Measurements from ENCODE around the gene RNF222. TPM values are rescaled to one million over a fixed set of nuclear protein-coding genes. Genes with fewer than 3 reads are reported as not detected.

The RNF222 gene
- total and polyA plus RNA-seq, 2 donors: not detected

GRCh38 chr17:8426094-8426720, 28.6 kb upstream of the RNF222 start:
- Histone ChIP-seq H3K27ac (ENCODE audit: low read depth) (no peak overlapping the region), H3K4me3 (ENCODE audit: low read depth, low read length) (no peak overlapping the region), H3K4me1 (ENCODE audit: insufficient read depth) (no peaks in the 10 kb centered on the region), H3K36me3 (ENCODE audit: insufficient read depth) (no peaks in the 10 kb centered on the region)
- DNase-seq (ENCODE audit: extremely low spot score): no peak
- 78% methylated on average over 6 of the region's 6 CpGs for WGBS

GRCh38 chr17:8421571-8421970, 23.9 kb upstream of the RNF222 start:
- Histone ChIP-seq H3K27ac (ENCODE audit: low read depth) (no peak overlapping the region), H3K4me3 (ENCODE audit: low read depth, low read length) (no peak overlapping the region), H3K4me1 (ENCODE audit: insufficient read depth) (no peaks in the 10 kb centered on the region), H3K36me3 (ENCODE audit: insufficient read depth) (no peaks in the 10 kb centered on the region)
- DNase-seq (ENCODE audit: extremely low spot score): no peak
- WGBS: 64% methylated on average over 3 of the region's 3 CpGs

- 39% methylated on average over 5 of the region's 5 CpGs for WGBS
- no peak for DNase-seq (ENCODE audit: extremely low spot score)
- no peaks in the 10 kb centered on the region for H3K36me3 ChIP-seq (ENCODE audit: insufficient read depth)
Observed at GRCh38 chr17:8420041-8420934, 22.7 kb upstream of the RNF222 start.

DNA sequence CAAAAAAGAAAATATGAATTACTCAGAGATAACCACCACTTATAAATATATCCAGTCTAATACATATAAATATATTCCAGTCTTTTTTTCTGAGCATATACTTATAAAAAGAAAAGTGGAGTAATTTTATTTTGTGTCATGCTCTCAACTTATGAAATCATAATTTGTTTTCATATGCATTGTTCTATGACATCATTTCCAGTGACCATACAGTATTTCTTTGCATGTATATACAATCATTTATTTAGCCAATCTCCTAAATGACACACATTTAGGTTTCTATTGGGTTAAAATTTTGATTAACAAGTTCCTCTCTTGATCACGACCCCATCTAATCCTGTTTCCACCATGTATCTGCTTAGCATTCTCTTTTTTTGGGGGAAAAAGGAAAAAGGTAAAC, 21.7 kb upstream of the RNF222 start:
- Histone ChIP-seq H3K36me3 (ENCODE audit: insufficient read depth) (no peaks in the 10 kb centered on the region), H3K4me3 (ENCODE audit: low read depth, low read length) (no peak overlapping the region), H3K27ac (ENCODE audit: low read depth) (no peak overlapping the region), H3K4me1 (ENCODE audit: insufficient read depth) (no peaks in the 10 kb centered on the region)
- WGBS: 45% methylated on average over 1 of the region's 1 CpG
- no peak for DNase-seq (ENCODE audit: extremely low spot score)

More at GRCh38 chr17:8420041-8420934, 22.7 kb upstream of the RNF222 start:
- H3K4me1 ChIP-seq (ENCODE audit: insufficient read depth): no peaks in the 10 kb centered on the region
- no peak overlapping the region for H3K4me3 ChIP-seq (ENCODE audit: low read depth, low read length)
- H3K27ac ChIP-seq (ENCODE audit: low read depth): no peak overlapping the region

DNA sequence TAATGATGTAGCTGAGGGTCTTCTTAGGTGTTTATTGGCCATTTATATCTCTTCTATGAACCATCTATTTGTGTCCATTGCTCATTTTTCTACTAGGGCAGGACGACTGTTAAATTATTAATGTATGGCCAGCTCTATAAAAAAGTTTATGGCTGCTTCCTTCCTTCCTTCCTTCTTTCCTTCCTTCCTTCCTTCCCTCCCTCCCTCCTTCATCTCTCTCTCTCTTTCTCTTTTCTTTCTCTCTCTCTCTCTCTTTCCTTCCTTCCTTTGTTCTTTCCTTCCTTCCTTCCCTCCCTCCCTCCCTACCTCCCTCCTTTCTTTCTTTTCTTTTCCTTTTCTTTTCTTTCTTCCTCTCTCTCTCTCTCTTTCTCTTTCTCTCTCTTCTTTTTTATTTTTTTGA, 20.8 kb upstream of the RNF222 start:
- Histone ChIP-seq H3K36me3 (ENCODE audit: insufficient read depth) (no peaks in the 10 kb centered on the region), H3K4me1 (ENCODE audit: insufficient read depth) (no peaks in the 10 kb centered on the region), H3K4me3 (ENCODE audit: low read depth, low read length) (no peak overlapping the region), H3K27ac (ENCODE audit: low read depth) (no peak overlapping the region)
- no peak for DNase-seq (ENCODE audit: extremely low spot score)
- 45% methylated on average over 1 of the region's 1 CpG for WGBS

DNA sequence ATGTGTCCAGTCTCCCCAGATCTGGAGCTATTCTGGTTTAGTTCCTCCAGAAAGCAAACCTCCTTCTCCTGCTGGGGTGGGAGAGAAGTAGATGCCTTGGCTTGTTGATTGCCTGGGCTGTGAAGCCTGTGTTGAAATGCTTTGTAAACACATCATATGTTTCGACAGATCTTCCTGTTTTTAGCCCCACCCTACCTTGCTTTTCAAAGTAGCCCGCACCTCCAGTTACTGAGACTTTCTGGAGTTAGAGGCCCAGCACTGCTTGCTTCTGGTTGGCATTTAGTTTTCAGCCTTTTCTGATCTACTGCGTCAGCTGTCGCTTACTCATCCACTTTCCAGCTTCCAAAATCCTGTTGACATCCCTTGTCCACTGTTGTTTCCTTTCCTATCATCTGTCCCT, 20.2 kb upstream of the RNF222 start:
- no peaks in the 10 kb centered on the region for H3K36me3 ChIP-seq (ENCODE audit: insufficient read depth)
- H3K4me1 ChIP-seq (ENCODE audit: insufficient read depth): no peaks in the 10 kb centered on the region
- H3K4me3 ChIP-seq (ENCODE audit: low read depth, low read length): no peak overlapping the region
- no peak for DNase-seq (ENCODE audit: extremely low spot score)
- 83% methylated on average over 4 of the region's 4 CpGs for WGBS
- no peak overlapping the region for H3K27ac ChIP-seq (ENCODE audit: low read depth)

GRCh38 chr17:8413938-8414337, 16.3 kb upstream of the RNF222 start:
- DNase-seq (ENCODE audit: extremely low spot score): no peak
- no peaks in the 10 kb centered on the region for H3K4me1 ChIP-seq (ENCODE audit: insufficient read depth)

GRCh38 chr17:8413328-8413727, 15.7 kb upstream of the RNF222 start:
- no peak overlapping the region for H3K4me3 ChIP-seq (ENCODE audit: low read depth, low read length)
- H3K36me3 ChIP-seq (ENCODE audit: insufficient read depth): no peaks in the 10 kb centered on the region
- H3K27ac ChIP-seq (ENCODE audit: low read depth): no peak overlapping the region
- no peaks in the 10 kb centered on the region for H3K4me1 ChIP-seq (ENCODE audit: insufficient read depth)
- no peak for DNase-seq (ENCODE audit: extremely low spot score)
- 79% methylated on average over 4 of the region's 4 CpGs for WGBS

More at GRCh38 chr17:8413938-8414337, 16.3 kb upstream of the RNF222 start:
- Histone ChIP-seq H3K36me3 (ENCODE audit: insufficient read depth) (no peaks in the 10 kb centered on the region), H3K4me3 (ENCODE audit: low read depth, low read length) (no peak overlapping the region), H3K27ac (ENCODE audit: low read depth) (no peak overlapping the region)

DNA sequence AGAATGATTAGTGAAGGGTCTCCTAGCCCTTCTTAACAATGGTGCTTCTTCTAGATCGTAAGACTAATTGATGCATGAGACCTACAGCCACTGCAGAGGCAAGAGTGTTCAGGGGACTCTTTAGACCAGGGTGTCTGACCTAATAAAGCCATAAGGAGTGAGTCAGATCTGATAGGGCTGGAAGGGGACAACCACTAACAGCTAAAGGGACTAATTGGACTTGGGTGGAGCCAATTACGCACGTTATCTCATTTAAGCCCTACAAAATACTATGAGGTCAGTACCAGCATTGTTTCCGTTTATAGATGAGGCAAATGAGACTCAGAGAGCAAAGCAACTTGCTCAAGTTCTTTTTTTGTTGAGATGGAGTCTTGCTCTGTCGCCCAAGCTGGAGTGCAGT, 14.5 kb upstream of the RNF222 start:
- Histone ChIP-seq H3K36me3 (ENCODE audit: insufficient read depth) (no peaks in the 10 kb centered on the region), H3K27ac (ENCODE audit: low read depth) (no peak overlapping the region), H3K4me3 (ENCODE audit: low read depth, low read length) (no peak overlapping the region), H3K4me1 (ENCODE audit: insufficient read depth) (no peaks in the 10 kb centered on the region)
- WGBS: 68% methylated on average over 5 of the region's 5 CpGs
- DNase-seq (ENCODE audit: extremely low spot score): no peak

DNA sequence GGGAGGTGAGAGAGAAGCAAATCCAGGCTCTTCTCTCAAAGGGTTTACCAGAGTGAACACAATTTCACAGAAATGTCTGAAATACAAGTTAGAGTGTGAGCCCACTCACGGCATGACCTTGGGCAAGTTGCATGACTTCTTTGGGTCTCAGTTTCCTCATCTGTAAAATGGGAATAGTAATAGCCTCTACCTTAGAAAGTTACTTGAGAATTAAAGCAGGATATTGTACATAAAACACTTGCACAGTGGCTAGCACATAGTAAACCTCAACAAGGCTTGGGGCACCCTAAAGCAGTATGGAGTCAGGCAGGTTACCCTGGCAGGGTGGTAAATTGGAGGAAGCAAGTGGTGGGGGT, 13.2 kb upstream of the RNF222 start:
- no peak overlapping the region for H3K27ac ChIP-seq (ENCODE audit: low read depth)
- no peak overlapping the region for H3K4me3 ChIP-seq (ENCODE audit: low read depth, low read length)
- no peaks in the 10 kb centered on the region for H3K4me1 ChIP-seq (ENCODE audit: insufficient read depth)
- no peaks in the 10 kb centered on the region for H3K36me3 ChIP-seq (ENCODE audit: insufficient read depth)
- DNase-seq (ENCODE audit: extremely low spot score): no peak
- 94% methylated on average over 1 of the region's 1 CpG for WGBS

DNA sequence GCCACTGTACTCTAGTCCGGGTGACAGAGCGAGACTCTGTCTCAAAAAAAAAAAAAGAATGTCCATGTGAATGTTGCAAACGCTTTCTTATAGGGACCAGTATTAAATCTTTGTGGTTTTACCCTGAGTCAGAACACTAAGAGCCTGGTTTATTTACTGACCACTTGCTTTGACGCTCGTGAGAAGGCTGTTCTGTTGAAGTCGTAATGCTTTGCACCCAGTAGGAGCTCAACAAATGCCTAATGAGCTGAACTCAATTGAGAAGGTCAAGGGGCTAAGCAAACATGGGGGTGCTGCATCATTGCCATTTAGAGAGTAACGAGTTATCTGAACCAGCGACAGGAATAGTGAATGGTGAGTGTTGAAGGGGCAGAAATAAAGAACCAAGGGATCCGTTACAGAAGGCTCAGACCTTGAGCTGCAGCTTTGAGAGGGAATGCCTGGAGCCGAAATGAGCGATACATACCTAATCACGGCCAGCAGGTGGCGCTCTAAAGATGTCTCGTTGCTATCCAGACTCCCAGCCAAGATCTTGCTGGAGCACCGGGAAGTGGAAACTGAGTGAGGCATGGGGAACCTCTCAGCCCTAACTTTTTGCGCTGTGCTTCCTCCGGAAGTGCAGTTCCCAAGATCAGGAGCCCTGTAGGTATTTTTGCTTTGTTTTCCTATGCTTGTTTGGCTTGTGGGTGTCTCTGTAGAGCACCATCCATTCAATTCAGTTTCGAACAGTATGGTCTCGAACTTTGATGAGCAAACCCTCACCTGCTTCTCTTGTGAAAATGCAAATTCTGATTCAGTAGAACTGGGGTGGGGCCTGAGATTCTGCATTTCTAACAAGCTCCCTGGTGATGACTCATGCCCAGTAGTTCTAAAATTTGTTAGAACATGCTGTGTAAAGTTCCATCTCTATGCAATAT, 12.6 kb upstream of the RNF222 start:
- 25% methylated on average over 19 of the region's 19 CpGs for WGBS
- DNase-seq (ENCODE audit: extremely low spot score): peak; percentile 59

GRCh38 chr17:8408371-8408770, 10.7 kb upstream of the RNF222 start:
- no peak overlapping the region for H3K4me3 ChIP-seq (ENCODE audit: low read depth, low read length)
- WGBS: 59% methylated on average over 14 of the region's 14 CpGs
- no peaks in the 10 kb centered on the region for H3K4me1 ChIP-seq (ENCODE audit: insufficient read depth)
- H3K27ac ChIP-seq (ENCODE audit: low read depth): no peak overlapping the region
- no peaks in the 10 kb centered on the region for H3K36me3 ChIP-seq (ENCODE audit: insufficient read depth)
- no peak for DNase-seq (ENCODE audit: extremely low spot score)

More for the DNA sequence above, 12.6 kb upstream of the RNF222 start:
- Histone ChIP-seq H3K27ac (ENCODE audit: low read depth) (no peak overlapping the region), H3K4me1 (ENCODE audit: insufficient read depth) (no peaks in the 10 kb centered on the region), H3K4me3 (ENCODE audit: low read depth, low read length) (no peak overlapping the region), H3K36me3 (ENCODE audit: insufficient read depth) (no peaks in the 10 kb centered on the region)

DNA sequence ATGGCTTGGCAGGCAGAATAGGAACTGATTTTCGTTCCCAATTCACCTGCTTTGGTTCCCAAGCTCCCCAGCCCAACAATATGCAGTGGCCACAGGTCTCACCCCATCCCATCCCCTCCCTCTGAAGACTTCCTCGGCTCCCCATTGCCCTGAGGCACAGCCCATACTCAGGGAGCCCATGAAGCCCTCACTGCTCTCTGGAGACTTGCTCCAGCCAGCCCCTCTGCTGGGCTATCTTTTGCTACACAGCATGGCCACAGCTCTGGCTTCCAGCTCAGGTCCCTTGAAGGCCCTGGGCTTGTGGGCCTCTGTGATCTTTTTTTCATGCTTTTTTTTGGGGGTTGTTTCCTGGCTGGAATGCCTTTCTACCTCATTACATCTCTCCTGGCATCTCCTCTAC, 8.5 kb upstream of the RNF222 start:
- DNase-seq (ENCODE audit: extremely low spot score): no peak
- Histone ChIP-seq H3K4me1 (ENCODE audit: insufficient read depth) (no peaks in the 10 kb centered on the region), H3K4me3 (ENCODE audit: low read depth, low read length) (no peak overlapping the region), H3K27ac (ENCODE audit: low read depth) (no peak overlapping the region), H3K36me3 (ENCODE audit: insufficient read depth) (no peaks in the 10 kb centered on the region)
- WGBS: 73% methylated on average over 2 of the region's 2 CpGs

Measured in urinary bladder (tissue), 4 donors.